Neural progenitor cell (in vitro differentiated cells): ENCODE data around the gene PHYHD1. TPM values are rescaled to one million over a fixed set of nuclear protein-coding genes. Genes with fewer than 3 reads are reported as not detected.

Source experiments
- DNase-seq: peaks from one replicate; pipeline ENCODE4 v3.0.0-alpha.2; 2016; ENCODE audit warnings: low spot score
- H2AFZ ChIP-seq: fragments of 200-600 bp; sonication (generic); replicated peaks from 2 replicates; pipeline ENCODE4 v1.6.1; 2016; ENCODE audit warnings: antibody characterized with exemption
- H3F3A ChIP-seq: fragments of 200-600 bp; sonication (generic); 2 replicates; pipeline ENCODE4 v1.6.1; 2016; ENCODE audit warnings: antibody characterized with exemption, low read depth
- H3K27ac ChIP-seq: fragments of 200-600 bp; sonication (generic); 2 replicates; pipeline ENCODE4 v1.5.1; 2016; ENCODE audit warnings: mild to moderate bottlenecking
- H3K27me3 ChIP-seq: fragments of 200-600 bp; sonication (generic); 2 replicates; pipeline ENCODE4 v1.6.1; 2016; ENCODE audit warnings: mild to moderate bottlenecking, moderate library complexity
- H3K36me3 ChIP-seq: fragments of 200-600 bp; sonication (generic); 2 replicates; pipeline ENCODE4 v1.5.1; 2016
- H3K4me1 ChIP-seq: fragments of 200-600 bp; sonication (generic); 2 replicates; pipeline ENCODE4 v1.6.1; 2016; ENCODE audit warnings: mixed run types
- H3K4me2 ChIP-seq: fragments of 200-600 bp; sonication (generic); 2 replicates; pipeline ENCODE4 v1.6.1; 2016
- H3K4me3 ChIP-seq: fragments of 200-600 bp; sonication (generic); 2 replicates; pipeline ENCODE4 v1.5.1; 2016
- H3K79me2 ChIP-seq: fragments of 200-600 bp; sonication (generic); 2 replicates; pipeline ENCODE4 v1.6.1; 2016; ENCODE audit warnings: low read depth
- H3K9ac ChIP-seq: fragments of 200-600 bp; sonication (generic); 2 replicates; pipeline ENCODE4 v1.6.1; 2016
- H3K9me3 ChIP-seq: fragments of 200-600 bp; sonication (generic); 2 replicates; pipeline ENCODE4 v1.5.1; 2016; ENCODE audit warnings: low read depth
- H4K20me1 ChIP-seq: fragments of 200-600 bp; sonication (generic); 2 replicates; pipeline ENCODE4 v1.6.1; 2016; ENCODE audit warnings: low read depth
- H3K27ac Mint-ChIP-seq: 3 replicates; pipeline ENCODE4 v1.8.0; 2021; ENCODE audit warnings: mixed read lengths
- H3K27me3 Mint-ChIP-seq: 2 replicates; pipeline ENCODE4 v1.8.0; 2022; ENCODE audit warnings: low read depth, mild to moderate bottlenecking, inconsistent platforms, moderate library complexity, mixed read lengths; ENCODE audit not compliant: insufficient read depth
- H3K36me3 Mint-ChIP-seq: 3 replicates; pipeline ENCODE4 v1.8.0; 2021; ENCODE audit warnings: mixed read lengths
- H3K4me1 Mint-ChIP-seq: 3 replicates; pipeline ENCODE4 v1.8.0; 2021; ENCODE audit warnings: mixed read lengths
- H3K4me3 Mint-ChIP-seq: 3 replicates; pipeline ENCODE4 v1.8.0; 2021; ENCODE audit warnings: mild to moderate bottlenecking, moderate library complexity, mixed read lengths
- H3K9me3 Mint-ChIP-seq: 3 replicates; pipeline ENCODE4 v1.8.0; 2020; ENCODE audit warnings: mixed read lengths
- CTCF ChIP-seq: fragments of 200-600 bp; sonication (generic); IDR thresholded peaks from 2 replicates; pipeline ENCODE4 v1.5.1; 2017; ENCODE audit warnings: antibody characterized with exemption, mild to moderate bottlenecking
- EZH2 ChIP-seq: fragments of 200-600 bp; sonication (generic); IDR thresholded peaks from 2 replicates; pipeline ENCODE4 v1.6.1; 2017; ENCODE audit warnings: antibody characterized with exemption, mild to moderate bottlenecking, moderate library complexity
- EZH2phosphoT487 ChIP-seq: fragments of 200-600 bp; sonication (generic); IDR thresholded peaks from 2 replicates; pipeline ENCODE4 v1.6.1; 2017; ENCODE audit warnings: antibody characterized with exemption
- total RNA-seq: library from RNA; depleted of rRNA; stranded (reverse); fragments of >200 nt; gene quantifications from 2 replicates; pipeline ENCODE4 v1.2.3, GENCODE V29; 2015; ENCODE audit warnings: low replicate concordance

PHYHD1 gene
- total RNA-seq, 1 donor from 2014 or later = 15.2 TPM

DNA sequence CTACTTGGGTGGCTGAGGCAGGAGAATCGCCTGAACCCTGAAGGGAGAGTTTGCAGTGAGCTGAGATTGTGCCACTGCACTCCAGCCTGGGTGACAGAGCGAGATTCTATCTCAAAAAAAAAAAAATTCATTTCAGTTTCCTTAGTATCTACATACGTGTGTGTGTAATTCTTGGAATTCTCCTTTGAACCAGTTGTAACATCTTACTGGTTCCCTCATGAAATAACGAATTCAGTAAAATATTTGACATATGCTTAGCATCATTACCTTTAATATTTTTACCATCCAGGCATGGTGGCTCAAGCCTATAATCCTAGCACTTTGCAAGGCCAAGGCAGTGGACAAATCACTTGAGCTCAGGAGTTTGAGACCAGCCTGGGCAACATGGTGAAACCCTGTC lies 8.8 kb downstream of the PHYHD1 start:
- Histone ChIP-seq H3F3A (peaks cover 4% of the 10 kb centered on the region), H3K4me2 (no peak overlapping the region), H3K9ac (no peak overlapping the region), H3K27ac (no peak overlapping the region), H2AFZ (no peak overlapping the region), H3K79me2 (no peaks in the 10 kb centered on the region), H3K27me3 (no peaks in the 10 kb centered on the region), H3K4me1 (no peaks in the 10 kb centered on the region), H3K36me3 (no peaks in the 10 kb centered on the region), H4K20me1 (no peaks in the 10 kb centered on the region), H3K9me3 (no peaks in the 10 kb centered on the region), H3K4me3 (no peak overlapping the region)
- Mint-ChIP-seq H3K27ac (no peak overlapping the region), H3K9me3 (no peaks in the 10 kb centered on the region), H3K36me3 (no peaks in the 10 kb centered on the region), H3K4me3 (no peak overlapping the region), H3K4me1 (peaks cover 5% of the 10 kb centered on the region), H3K27me3 (peaks cover 3% of the 10 kb centered on the region)
- no peak for DNase-seq
- no peak for TF ChIP-seq CTCF
- TF ChIP-seq EZH2phosphoT487 = no peak
- TF ChIP-seq EZH2 = no peak

DNA sequence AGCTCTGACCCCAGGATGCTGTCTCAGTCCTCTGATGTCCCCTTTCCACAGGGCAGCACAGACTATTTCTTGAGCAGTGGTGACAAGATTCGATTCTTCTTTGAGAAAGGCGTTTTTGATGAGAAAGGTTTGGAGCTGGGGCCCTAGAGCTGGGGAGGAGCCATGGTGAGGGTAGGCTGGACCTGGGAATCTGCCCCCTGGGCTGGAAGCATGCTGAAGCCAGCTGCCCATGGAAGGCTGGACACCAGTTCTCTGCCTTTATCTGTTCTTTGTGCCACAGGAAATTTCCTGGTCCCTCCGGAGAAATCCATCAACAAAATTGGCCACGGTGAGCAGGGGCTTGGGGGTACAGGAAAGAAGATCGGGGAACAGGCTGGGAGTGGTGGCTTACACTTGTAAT lies 12.9 kb downstream of the PHYHD1 start:
- Histone ChIP-seq H3K4me3 (no peak overlapping the region), H3K4me2 (no peak overlapping the region), H4K20me1 (no peaks in the 10 kb centered on the region), H3K9ac (no peak overlapping the region), H2AFZ (no peak overlapping the region), H3K4me1 (no peaks in the 10 kb centered on the region), H3K9me3 (no peaks in the 10 kb centered on the region), H3K27ac (no peak overlapping the region), H3K36me3 (no peaks in the 10 kb centered on the region), H3K79me2 (no peaks in the 10 kb centered on the region), H3K27me3 (no peaks in the 10 kb centered on the region), H3F3A (no peaks in the 10 kb centered on the region)
- Mint-ChIP-seq H3K27me3 (peaks cover 7% of the 10 kb centered on the region), H3K27ac (no peak overlapping the region), H3K4me1 (no peaks in the 10 kb centered on the region), H3K36me3 (no peaks in the 10 kb centered on the region), H3K9me3 (no peaks in the 10 kb centered on the region), H3K4me3 (no peak overlapping the region)
- TF ChIP-seq EZH2phosphoT487 = no peak
- no peak for TF ChIP-seq EZH2
- DNase-seq = no peak

GRCh38 chr9:128936171-128936865 lies 15.5 kb downstream of the PHYHD1 start:
- H3K27ac ChIP-seq = no peak overlapping the region
- Mint-ChIP-seq H3K27ac (no peak overlapping the region), H3K4me3 (no peak overlapping the region), H3K36me3 (no peaks in the 10 kb centered on the region), H3K4me1 (no peaks in the 10 kb centered on the region), H3K27me3 (peaks cover 7% of the 10 kb centered on the region), H3K9me3 (no peaks in the 10 kb centered on the region)
- H2AFZ ChIP-seq = no peak overlapping the region
- no peak overlapping the region for H3K4me2 ChIP-seq
- DNase-seq = no peak
- no peak overlapping the region for H3K9ac ChIP-seq
- no peak overlapping the region for H3K4me3 ChIP-seq
- no peaks in the 10 kb centered on the region for H3K9me3 ChIP-seq
- H3K36me3 ChIP-seq = no peaks in the 10 kb centered on the region
- no peaks in the 10 kb centered on the region for H3K27me3 ChIP-seq
- H3F3A ChIP-seq = no peaks in the 10 kb centered on the region
- no peaks in the 10 kb centered on the region for H4K20me1 ChIP-seq
- TF ChIP-seq EZH2 (no peak), EZH2phosphoT487 (no peak), CTCF (no peak)
- no peaks in the 10 kb centered on the region for H3K4me1 ChIP-seq
- no peaks in the 10 kb centered on the region for H3K79me2 ChIP-seq

DNA sequence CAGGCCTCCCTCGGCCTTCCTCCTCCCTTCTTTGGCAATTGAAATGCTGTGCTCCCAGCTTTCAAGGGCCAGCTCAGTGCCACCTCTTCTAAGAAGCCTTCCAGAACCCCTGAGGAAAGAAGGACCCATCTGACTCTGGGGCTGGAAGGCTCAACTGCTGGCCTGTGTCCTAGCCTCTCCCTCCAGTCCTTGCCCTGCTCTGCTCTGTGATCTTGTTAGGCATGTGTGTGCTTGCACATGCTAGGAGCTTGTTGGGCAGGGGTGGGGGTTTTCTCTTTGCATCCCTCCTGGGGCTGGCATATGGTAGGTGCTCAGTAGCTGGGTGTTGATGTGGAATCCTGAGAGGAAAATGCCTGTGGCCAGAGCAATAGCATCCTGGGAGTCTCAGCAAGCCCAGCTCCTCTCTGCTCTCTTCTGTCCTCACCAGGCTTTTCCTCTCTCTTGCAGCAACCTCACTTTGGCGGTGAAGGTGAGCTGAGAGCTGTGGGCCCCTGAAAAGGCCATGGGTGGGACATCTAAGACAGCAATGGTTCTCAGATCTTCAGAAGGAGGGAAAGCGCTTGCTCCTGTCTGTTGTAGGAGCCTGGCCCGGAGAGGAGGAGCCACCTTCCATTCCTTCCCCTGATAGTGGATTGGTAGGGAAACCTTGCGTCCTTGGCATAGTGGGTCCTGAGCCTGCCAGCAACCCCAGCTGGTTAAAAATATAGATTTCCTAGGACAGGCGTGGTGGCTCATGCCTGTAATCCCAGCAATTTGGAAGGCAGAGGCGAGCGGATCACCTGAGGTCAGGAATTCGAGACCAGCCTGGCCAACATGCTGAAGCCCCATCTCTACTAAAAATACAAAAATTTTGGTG lies 16.8 kb downstream of the PHYHD1 start:
- Mint-ChIP-seq H3K27me3 (peaks cover 7% of the 10 kb centered on the region), H3K4me1 (no peaks in the 10 kb centered on the region), H3K4me3 (no peak overlapping the region), H3K9me3 (no peaks in the 10 kb centered on the region), H3K27ac (no peak overlapping the region), H3K36me3 (no peaks in the 10 kb centered on the region)
- H2AFZ ChIP-seq = no peak overlapping the region
- no peak overlapping the region for H3K27ac ChIP-seq
- no peaks in the 10 kb centered on the region for H3F3A ChIP-seq
- no peak for TF ChIP-seq EZH2
- TF ChIP-seq EZH2phosphoT487 = no peak
- TF ChIP-seq CTCF = no peak
- no peak overlapping the region for H3K4me3 ChIP-seq
- H3K4me1 ChIP-seq = no peaks in the 10 kb centered on the region
- H3K9ac ChIP-seq = no peak overlapping the region
- DNase-seq = no peak
- H3K36me3 ChIP-seq = no peaks in the 10 kb centered on the region
- no peak overlapping the region for H3K4me2 ChIP-seq
- H3K9me3 ChIP-seq = no peaks in the 10 kb centered on the region
- H3K27me3 ChIP-seq = no peaks in the 10 kb centered on the region
- H3K79me2 ChIP-seq = no peaks in the 10 kb centered on the region
- H4K20me1 ChIP-seq = no peaks in the 10 kb centered on the region
